Hematopoietic multipotent progenitor cell (in vitro differentiated cells): Measurements from ENCODE around the gene RTL9. TPM values are rescaled to one million over a fixed set of nuclear protein-coding genes. Genes with fewer than 3 reads are reported as not detected.
A peak's percentile ranks its signal among the peaks of the same experiment; 100 is the strongest.
"Not testable (repeated sequence)": the region's sequence is repeated elsewhere in the genome, so short reads cannot be mapped to it uniquely, and the experiment has no call there.

Experiments used
- DNase-seq, 3 donors: peaks; one replicate each; pipeline ENCODE4 v3.0.0-alpha.2; 2011 to 2015; ENCODE audit warnings: low read depth in 2 of 3, low spot score in 2 of 3
- total RNA-seq: library from RNA; depleted of rRNA; stranded (reverse); fragments of >200 nt; gene quantifications from one replicate; pipeline ENCODE4 v1.2.3, GENCODE V29; 2012

Gene RTL9
- total RNA-seq = under 0.01 TPM

- DNase-seq = no peak
These were observed at the start of gene RTL9 for GRCh38 chrX:110358548-110358947. TSS of gene RTL9 (plus strand) at chrX:110358848. CDS start at chrX:110450618, 91,770 bp downstream.

- DNase-seq = no peak
These were observed 48.5 kb upstream of the RTL9 start for GRCh38 chrX:110310000-110310790.

DNA sequence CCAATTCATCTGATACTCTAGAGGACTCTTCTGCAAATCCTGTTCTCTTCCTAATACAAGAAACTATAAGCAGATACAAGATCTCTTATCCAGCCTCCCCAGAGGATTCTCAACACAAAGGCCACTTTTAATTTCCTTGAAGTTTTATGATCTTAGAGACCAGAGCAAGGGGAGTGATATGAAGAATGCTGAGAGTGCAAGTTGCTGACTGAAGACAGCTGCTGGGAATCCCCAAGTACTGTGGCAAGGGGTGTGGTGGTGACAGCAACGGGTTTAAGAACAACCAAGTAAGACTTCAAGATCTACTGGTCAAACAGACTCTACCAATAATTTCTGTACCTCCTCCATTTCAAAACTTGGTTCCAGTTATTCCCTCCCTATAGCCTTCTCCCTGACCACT is 47.8 kb upstream of the RTL9 start:
- DNase-seq = no peak

DNA sequence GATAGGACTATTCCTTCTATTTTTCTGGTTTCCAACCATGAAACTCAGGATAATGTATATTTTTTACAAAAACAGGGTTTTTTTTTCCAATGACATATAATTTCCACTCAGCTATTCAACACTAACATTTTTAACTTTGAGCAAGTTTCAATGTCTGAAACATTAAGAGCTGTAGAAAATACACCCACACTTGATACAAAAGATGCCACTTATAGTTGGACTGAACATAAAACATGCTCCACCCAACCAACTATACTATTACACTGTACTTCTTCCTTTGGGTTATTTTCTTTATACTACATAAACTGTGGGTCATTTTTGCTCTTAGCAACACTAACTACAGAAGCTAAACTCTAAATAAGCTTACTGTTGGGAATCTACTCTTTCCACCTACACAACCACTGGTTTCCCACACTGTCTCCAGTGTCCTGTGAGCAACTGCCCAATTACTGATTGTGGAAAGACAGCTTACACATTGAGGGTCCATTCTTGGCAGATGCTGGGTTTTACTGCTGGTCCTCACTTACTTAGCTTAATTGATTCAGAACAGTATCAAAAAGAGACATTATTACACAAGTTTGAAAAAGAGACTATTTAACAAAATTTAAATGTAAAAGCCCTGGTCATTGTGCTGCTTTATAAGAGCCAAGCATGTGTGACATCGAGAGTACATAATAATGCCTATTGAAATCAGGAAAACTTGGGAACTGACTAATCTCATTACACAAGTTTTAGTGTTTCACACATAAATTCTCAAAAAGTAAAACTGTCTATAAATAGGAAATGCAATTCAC is 47.0 kb upstream of the RTL9 start:
- DNase-seq = no peak

DNA sequence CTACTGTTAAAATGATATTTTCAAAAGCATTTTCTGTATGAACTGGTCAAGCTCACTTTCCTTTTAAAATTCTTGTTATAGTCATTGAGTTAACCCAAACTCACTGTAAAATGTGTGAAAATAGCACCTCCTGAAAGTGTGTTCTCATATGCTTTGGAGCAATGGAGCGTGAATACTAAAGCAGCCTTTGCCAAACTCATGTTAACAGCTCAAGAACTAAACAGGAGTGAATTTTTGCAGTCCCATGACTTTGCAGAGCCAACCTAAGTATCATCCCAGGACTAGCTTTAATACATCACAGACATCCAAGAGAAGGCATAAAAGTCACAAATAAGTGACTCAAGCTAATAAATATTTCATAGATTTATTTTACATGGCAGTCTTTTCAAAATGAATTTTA is 43.1 kb upstream of the RTL9 start:
- DNase-seq = no peak

DNA sequence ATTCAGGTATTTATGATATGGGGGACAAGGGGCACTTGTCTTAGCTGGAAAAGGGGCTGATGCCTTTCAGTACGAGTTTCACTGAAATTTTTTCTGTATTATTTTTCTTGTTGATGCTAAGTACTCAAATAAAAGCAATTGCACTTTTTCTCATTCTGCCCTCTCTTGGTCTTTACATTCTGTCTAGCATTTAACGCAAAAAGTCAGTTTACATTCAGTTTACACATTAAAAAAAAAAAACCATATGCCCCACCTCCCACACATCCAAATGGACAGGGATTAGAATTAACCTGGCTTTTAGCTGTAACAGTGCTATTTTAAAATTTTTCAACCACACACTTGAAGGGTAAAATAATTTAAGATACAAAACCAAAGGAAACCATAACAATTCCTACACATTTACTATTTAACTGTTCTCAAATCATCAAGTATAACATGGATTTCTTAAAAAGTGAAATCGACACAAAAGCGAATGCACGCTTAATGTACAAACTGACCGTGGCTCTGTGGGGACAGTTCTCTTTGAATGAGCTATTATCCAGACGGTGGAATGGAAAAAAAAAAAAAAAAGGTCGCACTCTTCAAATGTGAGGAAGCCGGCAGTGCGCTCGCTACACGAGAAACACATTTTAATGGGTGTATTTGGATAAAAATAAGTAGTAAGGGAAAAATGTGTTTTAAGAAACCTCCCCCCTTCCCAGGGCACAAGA is 42.1 kb upstream of the RTL9 start:
- DNase-seq = no peak

- peak; percentile 5 to 24 (median 14) for DNase-seq
These were observed 41.4 kb upstream of the RTL9 start for GRCh38 chrX:110317061-110317819.

GRCh38 chrX:110317820-110318663 is 40.6 kb upstream of the RTL9 start, which contains the start of gene AMMECR1:
TSS of gene AMMECR1 (minus strand) at chrX:110318085. CDS start at chrX:110318071, 14 bp downstream.
- DNase-seq = peak; percentile 51 to 88 (median 82)

DNA sequence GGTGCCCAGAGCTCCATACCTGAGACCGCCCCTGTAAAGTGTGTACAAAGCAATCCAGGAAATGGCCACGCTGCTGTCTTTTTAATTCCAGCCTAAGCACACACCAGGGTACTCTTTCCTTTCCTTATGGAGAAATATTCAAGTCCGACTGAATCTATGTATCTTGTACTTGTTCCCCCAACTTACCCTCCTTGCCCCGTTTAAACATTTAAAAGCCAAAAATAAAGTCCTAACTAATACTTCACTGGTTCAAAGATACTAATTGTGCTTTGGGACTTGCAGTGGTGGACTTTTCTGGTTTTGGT is 40.0 kb upstream of the RTL9 start:
- no peak for DNase-seq

- DNase-seq = no peak
These were observed 38.2 kb upstream of the RTL9 start for GRCh38 chrX:110320381-110320987.

DNA sequence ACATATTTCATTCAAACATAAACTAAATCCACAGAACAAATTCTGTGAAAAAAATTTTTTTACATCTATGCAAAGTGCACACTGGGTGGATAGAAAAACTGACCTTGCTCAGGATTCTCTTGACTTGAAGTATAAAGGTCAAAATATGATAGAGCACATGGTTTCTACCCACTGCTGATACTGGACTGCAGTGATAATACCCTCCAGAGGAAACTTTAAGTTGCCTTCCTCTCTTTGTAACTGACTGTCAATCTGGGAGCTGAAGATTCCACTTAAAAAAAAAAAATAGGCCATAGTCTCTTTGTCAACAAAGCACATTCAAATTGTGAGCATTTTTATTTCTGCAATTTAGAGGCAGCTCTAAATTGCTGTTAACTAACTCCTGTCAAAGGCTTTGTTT is 37.6 kb upstream of the RTL9 start:
- DNase-seq = no peak

DNA sequence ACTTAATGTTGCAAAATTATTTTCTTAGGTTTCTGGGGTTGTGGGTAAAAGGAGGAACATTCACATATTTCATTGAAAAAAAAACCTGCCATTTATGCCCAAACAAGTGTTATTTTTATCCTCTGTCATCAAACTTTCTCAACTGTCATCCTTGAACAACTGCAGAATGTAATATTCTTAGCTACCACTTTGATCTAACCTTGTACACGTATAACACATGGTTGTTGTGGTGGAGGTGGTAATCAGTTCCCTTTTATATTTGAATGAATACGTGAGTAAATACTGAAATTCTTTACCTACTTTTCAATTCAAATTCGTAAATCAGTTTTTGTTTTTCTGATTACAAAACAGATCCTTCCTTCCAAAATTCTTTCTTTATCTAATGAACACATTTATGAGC is 37.0 kb upstream of the RTL9 start:
- DNase-seq = peak in 1 of 3 donors; percentile 14

DNA sequence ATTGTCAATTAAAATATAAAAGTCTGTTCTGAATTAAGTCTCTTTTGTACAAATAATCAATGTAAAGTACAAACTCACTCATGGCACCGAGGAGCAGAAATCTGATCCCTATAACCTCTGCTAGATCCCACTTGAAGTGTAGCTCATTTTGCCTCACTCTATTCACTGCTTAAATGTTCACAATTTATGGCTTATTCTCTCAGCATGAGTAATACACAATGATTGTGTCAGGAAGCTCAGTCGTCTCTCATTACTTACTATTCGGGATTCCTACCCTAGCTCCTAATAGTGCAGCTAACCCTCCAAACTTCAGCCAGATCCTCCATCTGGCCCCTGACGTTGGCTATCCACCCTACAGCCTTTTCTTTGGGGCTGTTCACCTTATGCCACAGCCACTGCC is 36.0 kb upstream of the RTL9 start:
- no peak for DNase-seq

GRCh38 chrX:110326712-110327111 is 31.9 kb upstream of the RTL9 start:
- no peak for DNase-seq

DNA sequence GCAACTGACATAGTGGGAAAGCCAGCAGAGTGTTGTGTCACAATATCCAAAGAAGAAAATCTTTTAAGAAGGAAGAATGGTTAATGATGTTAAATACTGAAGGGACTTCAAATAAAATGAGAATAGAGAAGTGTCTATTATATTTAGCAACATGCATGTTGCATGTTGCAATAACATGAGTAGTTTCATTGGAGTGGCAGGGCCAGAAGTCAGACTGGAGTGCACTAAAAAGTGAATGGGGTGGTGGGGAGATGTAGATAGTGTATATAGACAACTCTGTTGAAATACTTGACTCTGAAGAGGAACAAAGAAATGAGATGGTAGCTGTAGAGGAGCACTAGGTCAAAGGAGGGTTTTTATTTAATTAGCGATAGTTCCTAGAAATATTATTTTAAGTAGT is 31.3 kb upstream of the RTL9 start:
- DNase-seq = no peak

- DNase-seq = not testable (repeated sequence)
These were observed 30.0 kb upstream of the RTL9 start for GRCh38 chrX:110328613-110329012.

DNA sequence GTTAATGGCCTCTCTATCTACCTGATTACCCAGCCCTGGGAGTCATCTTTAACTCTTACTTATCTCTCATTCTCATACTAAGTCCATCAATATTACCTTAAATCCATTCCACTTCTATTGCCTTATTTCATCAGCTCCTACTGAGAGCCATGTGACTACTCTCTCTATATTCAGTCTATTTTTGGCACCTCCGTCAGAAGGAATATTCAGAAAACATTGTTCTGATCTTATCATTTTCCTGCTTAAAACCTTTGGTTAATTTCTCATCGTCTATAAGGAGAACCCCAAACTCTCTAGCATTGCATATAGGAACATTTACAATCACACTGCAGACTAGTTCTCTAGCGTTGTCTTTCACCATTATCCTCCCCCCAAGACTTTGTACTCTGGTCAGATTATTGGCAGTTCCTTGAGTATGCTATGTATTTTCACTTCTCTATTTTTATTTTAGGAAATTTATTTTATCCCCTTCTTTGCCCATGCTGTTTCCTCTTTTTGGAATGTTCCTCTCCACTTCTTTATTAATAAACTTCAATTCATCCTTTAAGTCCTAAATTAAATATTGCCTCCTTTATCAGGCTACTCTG is 27.1 kb upstream of the RTL9 start:
- DNase-seq = no peak

GRCh38 chrX:110333458-110333857 is 25.2 kb upstream of the RTL9 start:
- DNase-seq = not testable (repeated sequence)

DNA sequence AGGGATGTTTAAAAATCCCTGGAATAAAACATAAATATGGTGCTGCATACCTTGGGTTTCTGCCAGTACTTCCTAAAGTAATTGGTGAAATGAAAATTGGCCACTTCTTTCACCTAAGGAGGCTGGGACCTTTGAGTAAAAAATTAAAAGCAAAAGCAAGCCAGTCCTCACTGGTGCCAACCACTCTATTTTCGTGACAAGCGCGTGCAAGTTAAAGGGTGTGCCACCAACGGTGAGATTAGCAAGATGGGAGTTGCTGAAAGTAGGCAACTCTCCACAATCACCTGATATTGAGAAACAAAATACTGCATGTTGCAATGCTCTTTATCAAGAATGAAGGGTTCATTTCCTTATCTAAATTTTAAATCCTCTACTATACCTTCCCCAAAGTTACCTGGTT is 19.7 kb upstream of the RTL9 start:
- DNase-seq = no peak
